Mesenchymal stem cell (in vitro differentiated cells and primary cell): ENCODE data around the gene PRPH.

ENCODE experiments used
- DNase-seq: peaks from one replicate; pipeline ENCODE4 v3.0.0-alpha.2; 2013
- H2AFZ ChIP-seq: one replicate; pipeline ENCODE4 v1.6.1; 2013; ENCODE audit warnings: low read depth, mild to moderate bottlenecking, control low read depth, inconsistent platforms, low read length, moderate library complexity
- H2AK5ac ChIP-seq: 2 replicates; pipeline ENCODE4 v1.6.1; 2013; ENCODE audit warnings: low read length, moderate library complexity, mild to moderate bottlenecking, inconsistent platforms; ENCODE audit not compliant: severe bottlenecking
- H2BK120ac ChIP-seq: one replicate; pipeline ENCODE4 v1.6.1; 2013; ENCODE audit warnings: low read depth, mild to moderate bottlenecking, inconsistent platforms, low read length, moderate library complexity
- H2BK12ac ChIP-seq, 2 experiments: one replicate each; pipeline ENCODE4 v1.6.1; 2013; ENCODE audit warnings: inconsistent platforms in 2 of 2, low read length in 2 of 2, mild to moderate bottlenecking in 2 of 2, moderate library complexity in 2 of 2, control low read depth in 1 of 2
- H2BK15ac ChIP-seq: one replicate; pipeline ENCODE4 v1.6.1; 2013; ENCODE audit warnings: mild to moderate bottlenecking, low read depth, inconsistent platforms; ENCODE audit not compliant: poor library complexity, severe bottlenecking
- H2BK5ac ChIP-seq: 2 replicates; pipeline ENCODE4 v1.6.1; 2013; ENCODE audit warnings: low read depth, mild to moderate bottlenecking, low read length, control low read depth, inconsistent platforms; ENCODE audit not compliant: poor library complexity, severe bottlenecking
- H3K14ac ChIP-seq, 2 experiments: one replicate each; pipeline ENCODE4 v1.6.1; 2013; ENCODE audit warnings: inconsistent platforms in 2 of 2, low read length in 2 of 2, control low read depth in 1 of 2, mild to moderate bottlenecking in 1 of 2, moderate library complexity in 1 of 2
- H3K18ac ChIP-seq, 2 experiments: one replicate each; pipeline ENCODE4 v1.6.1; 2013; ENCODE audit warnings: inconsistent platforms in 2 of 2, low read length in 2 of 2, control low read depth in 1 of 2, low read depth in 1 of 2, mild to moderate bottlenecking in 1 of 2
- H3K23ac ChIP-seq, 2 experiments: one replicate each; pipeline ENCODE4 v1.6.1; 2013; ENCODE audit warnings: inconsistent platforms in 2 of 2, low read length in 2 of 2, mild to moderate bottlenecking in 2 of 2, moderate library complexity in 2 of 2, control low read depth in 1 of 2
- H3K27ac ChIP-seq: 2 replicates; pipeline ENCODE4 v1.5.1; 2013; ENCODE audit warnings: mild to moderate bottlenecking, moderate library complexity, low read length, control low read depth, inconsistent platforms; ENCODE audit not compliant: poor library complexity, severe bottlenecking
- H3K27me3 ChIP-seq, 2 experiments: 2 replicates each; pipeline versions ENCODE4 v1.6.1 to v1.7.0; 2013; ENCODE audit warnings: low read length in 2 of 2, mild to moderate bottlenecking in 2 of 2, moderate library complexity in 2 of 2, control low read depth in 1 of 2, inconsistent platforms in 1 of 2; ENCODE audit not compliant: control insufficient read depth in 1 of 2, insufficient read depth in 1 of 2
- H3K36me3 ChIP-seq, 2 experiments: 2 replicates each; pipeline versions ENCODE4 v1.6.1 to v1.7.0; 2013; ENCODE audit warnings: low read length in 2 of 2, control low read depth in 1 of 2, inconsistent platforms in 1 of 2, low read depth in 1 of 2, mild to moderate bottlenecking in 1 of 2; ENCODE audit not compliant: insufficient read depth in 2 of 2, control insufficient read depth in 1 of 2
- H3K4ac ChIP-seq, 2 experiments: one replicate each; pipeline ENCODE4 v1.6.1; 2013; ENCODE audit warnings: inconsistent platforms in 2 of 2, low read length in 2 of 2, mild to moderate bottlenecking in 2 of 2, moderate library complexity in 2 of 2, control low read depth in 1 of 2, low read depth in 1 of 2
- H3K4me1 ChIP-seq: 2 replicates; pipeline ENCODE4 v1.6.1; 2013; ENCODE audit warnings: low read depth, low read length, control low read depth; ENCODE audit not compliant: control insufficient read depth, insufficient read depth
- H3K4me2 ChIP-seq: 2 replicates; pipeline ENCODE4 v1.6.1; 2013; ENCODE audit warnings: low read length, mild to moderate bottlenecking, inconsistent platforms; ENCODE audit not compliant: poor library complexity, severe bottlenecking
- H3K4me3 ChIP-seq, 2 experiments: 2 replicates each; pipeline versions ENCODE4 v1.5.1 to v1.7.0; 2013; ENCODE audit warnings: low read length in 2 of 2, mild to moderate bottlenecking in 2 of 2, control low read depth in 1 of 2, low read depth in 1 of 2; ENCODE audit not compliant: insufficient read depth in 1 of 2
- H3K79me1 ChIP-seq: replicated peaks from 2 replicates; pipeline ENCODE4 v1.6.1; 2013; ENCODE audit warnings: mild to moderate bottlenecking, control low read depth, low read length, inconsistent platforms; ENCODE audit not compliant: poor library complexity, severe bottlenecking
- H3K9ac ChIP-seq: 2 replicates; pipeline ENCODE4 v1.7.0; 2013; ENCODE audit warnings: mild to moderate bottlenecking, low read length, moderate library complexity
- H3K9me3 ChIP-seq: 2 replicates; pipeline ENCODE4 v1.7.0; 2013; ENCODE audit warnings: mild to moderate bottlenecking, low read length; ENCODE audit not compliant: control insufficient read depth
- H4K8ac ChIP-seq: one replicate; pipeline ENCODE4 v1.6.1; 2013; ENCODE audit warnings: inconsistent platforms, mild to moderate bottlenecking, low read length, moderate library complexity
- H4K91ac ChIP-seq: one replicate; pipeline ENCODE4 v1.6.1; 2013; ENCODE audit warnings: mild to moderate bottlenecking, low read length, inconsistent platforms
- whole genome bisulfite sequencing: methylation state at CpG from one replicate; pipeline ENCODE4 v1.1.7; 2013; ENCODE audit warnings: mixed read lengths; 5-methylcytosine and 5-hydroxymethylcytosine counted together

Gene PRPH

DNA sequence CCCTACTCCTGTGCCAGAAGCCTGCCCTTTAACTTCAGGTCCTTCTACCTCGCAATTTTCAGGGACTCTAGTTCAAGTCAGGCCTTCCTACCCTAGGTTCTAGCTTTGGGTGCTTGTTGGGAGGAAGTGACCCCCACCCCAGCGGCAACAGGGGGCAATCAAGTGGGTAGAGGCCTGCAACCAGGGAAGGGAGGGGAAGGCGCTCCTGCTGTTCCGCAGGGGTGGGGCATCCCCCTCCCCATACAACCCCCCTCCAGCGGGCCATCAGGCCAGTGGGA is 204 bp upstream of the PRPH start:
- Histone ChIP-seq H3K79me1 (no peaks in the 10 kb centered on the region), H2AFZ (no peak overlapping the region), H3K18ac (no peak overlapping the region), H3K4ac (no peak overlapping the region), H3K36me3 (no peaks in the 10 kb centered on the region), H3K27ac (no peak overlapping the region), H3K14ac (no peak overlapping the region), H3K4me3 (no peak overlapping the region), H4K91ac (no peak overlapping the region), H3K9me3 (no peaks in the 10 kb centered on the region), H4K8ac (no peak overlapping the region), H3K4me1 (peaks cover 20% of the 10 kb centered on the region), H2BK12ac (no peak overlapping the region), H3K4me2 (no peak overlapping the region), H2BK15ac (no peak overlapping the region), H2BK120ac (no peak overlapping the region), H3K27me3 (peaks cover 57 to 67% of the 10 kb centered on the region in 2 experiments), H2AK5ac (no peak overlapping the region), H3K23ac (no peak overlapping the region), H2BK5ac (no peak overlapping the region), H3K9ac (no peak overlapping the region)
- no peak for DNase-seq
- 7% methylated on average over 2 of the region's 5 CpGs for WGBS

DNA sequence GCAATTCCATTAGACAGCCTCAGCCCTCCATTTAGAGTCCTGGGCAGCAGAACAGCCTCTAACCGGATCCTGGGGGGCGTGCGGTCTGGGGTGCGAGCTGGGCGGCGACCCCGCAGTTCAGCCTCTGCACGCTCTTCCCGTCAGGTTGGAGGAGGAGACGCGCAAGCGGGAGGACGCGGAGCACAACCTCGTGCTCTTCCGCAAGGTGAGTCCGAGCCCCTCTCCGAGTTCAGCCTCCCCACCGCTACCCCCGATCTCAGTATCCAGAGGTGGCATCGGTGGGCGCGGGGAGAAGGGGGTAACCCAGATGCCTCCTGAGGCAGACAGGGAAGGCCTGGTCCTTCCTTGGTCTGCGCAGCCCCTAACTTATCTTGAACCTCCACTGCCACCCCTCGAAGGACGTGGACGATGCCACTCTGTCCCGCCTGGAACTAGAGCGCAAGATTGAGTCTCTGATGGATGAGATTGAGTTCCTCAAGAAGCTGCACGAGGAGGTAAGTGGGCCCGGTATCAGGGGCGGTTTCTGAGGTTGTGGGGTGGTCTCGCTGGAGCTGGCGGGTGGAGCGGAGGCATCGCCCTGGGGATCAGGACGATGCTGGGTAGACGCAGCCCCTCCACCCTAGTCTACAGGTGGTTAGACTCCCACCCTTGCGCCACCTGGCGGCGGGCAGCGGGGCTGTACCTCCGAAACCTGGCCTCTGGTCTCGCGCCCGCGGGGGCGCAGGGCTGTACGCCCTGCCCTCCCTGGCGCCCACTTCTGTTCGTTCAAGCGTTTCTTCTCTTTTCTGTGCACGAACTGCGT is 1.3 kb downstream of the PRPH start:
- H2AK5ac ChIP-seq, result no peak overlapping the region
- H3K23ac ChIP-seq, result peak overlapping the region in 1 of 2 experiments; percentile 16

DNA sequence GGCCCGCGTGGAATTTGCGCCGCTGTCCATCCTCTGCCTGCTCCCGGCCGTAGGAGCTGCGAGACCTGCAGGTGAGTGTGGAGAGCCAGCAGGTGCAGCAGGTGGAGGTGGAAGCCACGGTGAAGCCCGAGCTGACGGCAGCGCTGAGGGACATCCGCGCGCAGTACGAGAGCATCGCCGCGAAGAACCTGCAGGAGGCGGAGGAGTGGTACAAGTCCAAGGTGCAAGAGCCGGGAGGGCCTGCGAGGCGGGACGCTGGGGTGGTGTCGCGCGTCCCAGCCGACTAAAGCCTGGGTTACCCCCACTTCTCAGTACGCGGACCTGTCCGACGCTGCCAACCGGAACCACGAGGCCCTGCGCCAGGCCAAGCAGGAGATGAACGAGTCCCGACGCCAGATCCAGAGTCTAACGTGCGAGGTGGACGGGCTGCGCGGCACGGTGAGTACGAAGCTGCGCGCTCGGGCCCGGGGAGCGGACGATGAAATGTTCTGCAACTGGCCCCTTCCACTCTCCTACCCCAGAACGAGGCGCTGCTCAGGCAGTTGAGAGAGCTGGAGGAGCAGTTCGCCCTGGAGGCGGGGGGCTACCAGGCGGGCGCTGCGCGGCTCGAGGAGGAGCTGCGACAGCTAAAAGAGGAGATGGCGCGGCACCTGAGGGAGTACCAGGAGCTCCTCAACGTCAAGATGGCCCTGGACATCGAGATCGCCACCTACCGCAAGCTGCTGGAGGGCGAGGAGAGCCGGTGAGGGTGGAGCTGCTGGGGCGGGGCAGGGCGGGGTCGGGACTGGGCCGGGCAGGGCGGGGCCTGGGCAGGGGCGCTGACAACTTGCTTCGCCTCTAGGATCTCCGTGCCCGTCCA is 2.1 kb downstream of the PRPH start:
- no peak overlapping the region for H3K9ac ChIP-seq
- H3K18ac ChIP-seq, result no peak overlapping the region
- H2BK120ac ChIP-seq, result no peak overlapping the region
- H2BK15ac ChIP-seq, result no peak overlapping the region
- peak overlapping the region; percentile 22 for H4K8ac ChIP-seq
- H3K27me3 ChIP-seq, result peaks cover 66 to 68% of the 10 kb centered on the region in 2 experiments
- H3K4me3 ChIP-seq, result peak overlapping the region in 1 of 2 experiments; percentile 37
- H3K79me1 ChIP-seq, result no peaks in the 10 kb centered on the region
- H3K27ac ChIP-seq, result no peak overlapping the region
- H3K36me3 ChIP-seq, result no peaks in the 10 kb centered on the region
- no peak overlapping the region for H4K91ac ChIP-seq
- H3K14ac ChIP-seq, result peak overlapping the region in 1 of 2 experiments; percentile 44
- peak overlapping the region in 1 of 2 experiments; percentile 16 for H3K23ac ChIP-seq
- no peaks in the 10 kb centered on the region for H3K9me3 ChIP-seq
- H2BK5ac ChIP-seq, result no peak overlapping the region
- H3K4me2 ChIP-seq, result no peak overlapping the region
- peaks cover 20% of the 10 kb centered on the region for H3K4me1 ChIP-seq
- H3K4ac ChIP-seq, result no peak overlapping the region
- WGBS, result 9% methylated on average over 66 of the region's 77 CpGs
- no peak overlapping the region for H2BK12ac ChIP-seq
- no peak for DNase-seq
- H2AK5ac ChIP-seq, result no peak overlapping the region
- H2AFZ ChIP-seq, result no peak overlapping the region

More for the DNA sequence above, 1.3 kb downstream of the PRPH start:
- Histone ChIP-seq H2AFZ (no peak overlapping the region), H2BK5ac (no peak overlapping the region), H3K9ac (no peak overlapping the region), H3K27ac (no peak overlapping the region), H4K8ac (no peak overlapping the region), H2BK120ac (no peak overlapping the region), H3K4me1 (peaks cover 20% of the 10 kb centered on the region), H3K79me1 (no peaks in the 10 kb centered on the region), H3K4ac (no peak overlapping the region), H2BK12ac (no peak overlapping the region), H3K14ac (peak overlapping the region in 1 of 2 experiments; percentile 19), H3K27me3 (peaks cover 62 to 67% of the 10 kb centered on the region in 2 experiments), H2BK15ac (no peak overlapping the region), H3K4me2 (no peak overlapping the region), H3K4me3 (peak overlapping the region in 1 of 2 experiments; percentile 37), H3K9me3 (no peaks in the 10 kb centered on the region), H4K91ac (no peak overlapping the region), H3K18ac (no peak overlapping the region), H3K36me3 (no peaks in the 10 kb centered on the region)
- DNase-seq, result no peak
- 32% methylated on average over 48 of the region's 54 CpGs for WGBS

- H3K27ac ChIP-seq, result no peak overlapping the region
- H3K23ac ChIP-seq, result no peak overlapping the region
Observed at GRCh38 chr12:49297695-49298060, 2.7 kb downstream of the PRPH start.

More at GRCh38 chr12:49297695-49298060, 2.7 kb downstream of the PRPH start:
- Histone ChIP-seq H4K8ac (no peak overlapping the region), H2BK12ac (no peak overlapping the region), H4K91ac (no peak overlapping the region), H3K36me3 (no peaks in the 10 kb centered on the region), H3K9ac (no peak overlapping the region), H2AFZ (no peak overlapping the region), H3K4me2 (no peak overlapping the region), H3K4me3 (no peak overlapping the region), H2BK5ac (no peak overlapping the region), H3K4me1 (peaks cover 20% of the 10 kb centered on the region), H3K18ac (no peak overlapping the region), H3K4ac (no peak overlapping the region), H2AK5ac (no peak overlapping the region), H2BK120ac (no peak overlapping the region), H3K14ac (no peak overlapping the region), H3K9me3 (no peaks in the 10 kb centered on the region), H3K79me1 (no peaks in the 10 kb centered on the region), H2BK15ac (no peak overlapping the region), H3K27me3 (peaks cover 68 to 70% of the 10 kb centered on the region in 2 experiments)
- no peak for DNase-seq
- 32% methylated on average over 7 of the region's 8 CpGs for WGBS
